Measurements from ENCODE around the gene SETD2.
"Not testable (repeated sequence)": the region's sequence is repeated elsewhere in the genome, so short reads cannot be mapped to it uniquely, and the experiment has no call there.

The SETD2 gene

GRCh38 chr3:47123857-47124256, 40.1 kb downstream of the SETD2 start:
- TF ChIP-seq CTCF (IDR thresholded peaks at IDR 0.05; ENCODE audit: extremely low read depth, missing control alignments), result no peak
- no peak for DNase-seq (ENCODE audit: low spot score)

- TF ChIP-seq CTCF (IDR thresholded peaks at IDR 0.05; ENCODE audit: extremely low read depth, missing control alignments), result no peak
- DNase-seq (ENCODE audit: low spot score), result no peak
Observed at GRCh38 chr3:47121409-47121808, 42.5 kb downstream of the SETD2 start.

GRCh38 chr3:47120138-47120537, 43.8 kb downstream of the SETD2 start:
- no peak for DNase-seq (ENCODE audit: low spot score)
- TF ChIP-seq CTCF (IDR thresholded peaks at IDR 0.05; ENCODE audit: extremely low read depth, missing control alignments), result no peak

GRCh38 chr3:47119387-47119786, 44.5 kb downstream of the SETD2 start:
- not testable (repeated sequence) for DNase-seq (ENCODE audit: low spot score)

GRCh38 chr3:47117807-47118364, 46.0 kb downstream of the SETD2 start:
- no peak for DNase-seq (ENCODE audit: low spot score)
- TF ChIP-seq CTCF (IDR thresholded peaks at IDR 0.05; ENCODE audit: extremely low read depth, missing control alignments), result no peak

GRCh38 chr3:47115524-47115923, 48.4 kb downstream of the SETD2 start:
- not testable (repeated sequence) for DNase-seq (ENCODE audit: low spot score)

- peak; percentile 15 for DNase-seq (ENCODE audit: low spot score)
- no peak for TF ChIP-seq CTCF (IDR thresholded peaks at IDR 0.05; ENCODE audit: extremely low read depth, missing control alignments)
Observed at GRCh38 chr3:47113669-47114365, 50.1 kb downstream of the SETD2 start.

GRCh38 chr3:47112997-47113396, 50.9 kb downstream of the SETD2 start:
- no peak for DNase-seq (ENCODE audit: low spot score)
- no peak for TF ChIP-seq CTCF (IDR thresholded peaks at IDR 0.05; ENCODE audit: extremely low read depth, missing control alignments)
